ENCODE data around the gene CNOT11. TPM values are rescaled to one million over a fixed set of nuclear protein-coding genes. Genes with fewer than 3 reads are reported as not detected.
A peak's percentile ranks its signal among the peaks of the same experiment; 100 is the strongest.

Gene CNOT11
- total RNA-seq, 1 donor from 2014 or later = 32.5 TPM

DNA sequence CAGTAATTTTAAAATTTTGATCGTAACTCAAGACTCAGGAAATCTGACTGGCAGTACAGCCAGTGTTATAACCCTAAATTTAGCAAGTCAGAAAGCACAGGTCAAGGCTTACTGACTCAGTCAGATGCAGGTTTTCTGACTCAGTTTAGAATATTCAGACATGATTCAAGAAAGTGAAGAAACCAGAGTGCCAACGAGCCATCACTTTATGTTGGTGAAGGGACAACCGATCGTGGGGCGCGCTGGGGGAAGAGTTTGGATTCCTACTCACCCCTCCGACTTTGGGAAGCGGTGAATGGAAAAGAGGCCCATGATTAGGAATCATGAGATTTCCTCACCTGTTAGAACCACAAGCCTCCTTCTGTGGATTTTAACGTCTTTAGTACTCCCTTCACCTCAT is 54.8 kb downstream of the CNOT11 start:
- peaks cover 3 to 17% of the 10 kb centered on the region in 2 donors for H3K4me1 ChIP-seq
- DNase-seq (ENCODE audit: low spot score in 2 of 2) = no peak

GRCh38 chr2:101307950-101308431 is 55.3 kb downstream of the CNOT11 start:
- H3K27me3 ChIP-seq = no peaks in the 10 kb centered on the region
- DNase-seq (ENCODE audit: low spot score in 2 of 2) = no peak
- H3K9me3 ChIP-seq = no peaks in the 10 kb centered on the region
- peak overlapping the region; percentile 76 to 95 for H3K4me3 ChIP-seq
- H3K4me1 ChIP-seq = peaks cover 3 to 16% of the 10 kb centered on the region in 2 donors
- H3K36me3 ChIP-seq = no peaks in the 10 kb centered on the region
- peak overlapping the region; percentile 92 to 94 for H3K27ac ChIP-seq
- intact Hi-C loops (cut with DNase I) = loop anchor here (1.0 to 10.0 kb wide), 3 partner anchors 56 to 306 kb away; partner anchors contain the start of genes CNOT11, RPL31 and TBC1D8
- no peak for TF ChIP-seq CTCF (IDR thresholded peaks at IDR 0.05)

More for the DNA sequence above, 54.8 kb downstream of the CNOT11 start:
- peaks cover 0 to 2% of the 10 kb centered on the region in 2 donors for H3K36me3 ChIP-seq
- H3K9me3 ChIP-seq = no peaks in the 10 kb centered on the region
- H3K4me3 ChIP-seq = peak overlapping the region; percentile 76 to 95
- no peaks in the 10 kb centered on the region for H3K27me3 ChIP-seq
- TF ChIP-seq CTCF (IDR thresholded peaks at IDR 0.05) = no peak
- H3K27ac ChIP-seq = peak overlapping the region; percentile 92 to 94
- intact Hi-C loops (cut with DNase I) = loop anchor here (5.0 to 10.0 kb wide), 2 partner anchors 153 to 305 kb away; partner anchors contain the start of genes RPL31 and TBC1D8

GRCh38 chr2:101308432-101309210 is 55.9 kb downstream of the CNOT11 start, which contains the start of gene RNF149:
RNF149 (minus strand) TSS chr2:101308701; CDS start chr2:101308588, 113 bp downstream.
- H3K27ac ChIP-seq = peak within 1 kb of the TSS; percentile 92 to 94
- intact Hi-C loops (cut with DNase I) = loop anchor here (1.0 to 10.0 kb wide), 3 partner anchors 56 to 306 kb away; partner anchors contain the start of genes CNOT11, RPL31 and TBC1D8
- no peaks in the 10 kb centered on the region for H3K36me3 ChIP-seq
- H3K4me1 ChIP-seq = peaks cover 3 to 16% of the 10 kb centered on the region in 2 donors
- no peaks in the 10 kb centered on the region for H3K27me3 ChIP-seq
- H3K9me3 ChIP-seq = no peaks in the 10 kb centered on the region
- TF ChIP-seq CTCF (IDR thresholded peaks at IDR 0.05) = no peak
- DNase-seq (ENCODE audit: low spot score in 2 of 2) = peak; percentile 77 to 96
- H3K4me3 ChIP-seq = peak within 1 kb of the TSS; percentile 76 to 95

GRCh38 chr2:101310090-101310833 is 57.6 kb downstream of the CNOT11 start:
- no peaks in the 10 kb centered on the region for H3K36me3 ChIP-seq
- TF ChIP-seq CTCF (IDR thresholded peaks at IDR 0.05) = no peak
- no peak overlapping the region for H3K27ac ChIP-seq
- no peaks in the 10 kb centered on the region for H3K9me3 ChIP-seq
- peaks cover 3 to 6% of the 10 kb centered on the region in 2 donors for H3K4me1 ChIP-seq
- no peak for DNase-seq (ENCODE audit: low spot score in 2 of 2)
- H3K27me3 ChIP-seq = no peaks in the 10 kb centered on the region
- no peak overlapping the region for H3K4me3 ChIP-seq
- intact Hi-C loops (cut with DNase I) = no loop called here

- intact Hi-C loops (cut with DNase I) = no loop called here
- H3K4me1 ChIP-seq = peaks cover 0 to 3% of the 10 kb centered on the region in 2 donors
- H3K4me3 ChIP-seq = no peak overlapping the region
- no peak for TF ChIP-seq CTCF (IDR thresholded peaks at IDR 0.05)
- H3K36me3 ChIP-seq = no peaks in the 10 kb centered on the region
- no peak for DNase-seq (ENCODE audit: low spot score in 2 of 2)
- no peaks in the 10 kb centered on the region for H3K27me3 ChIP-seq
- no peaks in the 10 kb centered on the region for H3K9me3 ChIP-seq
- no peak overlapping the region for H3K27ac ChIP-seq
Measured at GRCh38 chr2:101310834-101311695, 58.4 kb downstream of the CNOT11 start.

Measured in ascending aorta (tissue), 2 donors.